Aorta (tissue), 5 donors: ENCODE data around the gene ERP44. TPM values are rescaled to one million over a fixed set of nuclear protein-coding genes. Genes with fewer than 3 reads are reported as not detected.

Source experiments
- ATAC-seq: fragments of 200-7000 bp; cut with Tn5 transposase; one replicate; pipeline ENCODE4 v1.9.1; 2022; ENCODE audit warnings: moderate library complexity; ENCODE audit not compliant: low FRiP score
- DNase-seq, 2 donors: peaks; one replicate each; pipeline ENCODE4 v3.0.0-alpha.2; 2020
- H3K27ac ChIP-seq, 2 donors: one replicate each; pipeline ENCODE4 v1.5.1; 2013; ENCODE audit warnings: low read length in 2 of 2, mild to moderate bottlenecking in 2 of 2, moderate library complexity in 2 of 2, control low read depth in 1 of 2, inconsistent platforms in 1 of 2, low read depth in 1 of 2
- H3K27me3 ChIP-seq, 2 donors: one replicate each; pipeline ENCODE4 v1.6.1; 2013; ENCODE audit warnings: control low read depth in 1 of 2, low read length in 1 of 2, mild to moderate bottlenecking in 1 of 2, moderate library complexity in 1 of 2; ENCODE audit not compliant: insufficient read depth in 2 of 2, control insufficient read depth in 1 of 2
- H3K36me3 ChIP-seq, 2 donors: one replicate each; pipeline ENCODE4 v1.6.1; 2013; ENCODE audit warnings: control low read depth in 1 of 2, low read length in 1 of 2, mild to moderate bottlenecking in 1 of 2; ENCODE audit not compliant: insufficient read depth in 2 of 2, control insufficient read depth in 1 of 2
- H3K4me1 ChIP-seq, 2 donors: one replicate each; pipeline ENCODE4 v1.6.1; 2013; ENCODE audit warnings: low read length in 2 of 2, control low read depth in 1 of 2, mild to moderate bottlenecking in 1 of 2, moderate library complexity in 1 of 2; ENCODE audit not compliant: insufficient read depth in 2 of 2, control insufficient read depth in 1 of 2
- H3K4me3 ChIP-seq, 2 donors: one replicate each; pipeline ENCODE4 v1.5.1; 2013; ENCODE audit warnings: low read length in 2 of 2, control low read depth in 1 of 2, mild to moderate bottlenecking in 1 of 2
- H3K9me3 ChIP-seq: one replicate; pipeline ENCODE4 v1.6.1; 2013; ENCODE audit warnings: mild to moderate bottlenecking, low read length; ENCODE audit not compliant: control insufficient read depth
- WGBS, 2 donors: extraction: QIAGEN DNeasy Blood & Tissue Kit; methylation state at CpG; one replicate each; pipeline ENCODE4 v1.1.7; 2013; 5-methylcytosine and 5-hydroxymethylcytosine counted together
- intact Hi-C, 2 donors: fragments of 100-400 bp; cut with DNase I; formaldehyde crosslinking; loops; one replicate each; pipeline versions ENCODE4 v1.14.2 to v1.15.0; 2022
- polyA plus RNA-seq, 2 donors: library from polyadenylated mRNA; stranded (reverse); fragments of 200-250 nt; gene quantifications; one replicate each; pipeline ENCODE4 v1.2.3, GENCODE V29; 2013
- total RNA-seq, 2 donors: library from RNA; stranded (reverse); fragmentation: NEBNext Ultra II Directional; extraction: Animal tissue kit (Norgen Biotek cat#: 25700); gene quantifications; one replicate each; pipeline ENCODE4 v1.2.1, GENCODE V29; 2021
- donor health status: healthy with polysubstance abuse.
- donor health status: Bipolar disorder and iron deficiency.
- donor health status: DM: no; HTN: no; CAD: no.
- donor health status: DM: no; HTN: no; CAD: no.
- donor health status: DM: yes; HTN: yes; CAD: no.

Gene ERP44
- total and polyA plus RNA-seq, 4 donors, result 10.5 to 19.1 (median 16.8) TPM

DNA sequence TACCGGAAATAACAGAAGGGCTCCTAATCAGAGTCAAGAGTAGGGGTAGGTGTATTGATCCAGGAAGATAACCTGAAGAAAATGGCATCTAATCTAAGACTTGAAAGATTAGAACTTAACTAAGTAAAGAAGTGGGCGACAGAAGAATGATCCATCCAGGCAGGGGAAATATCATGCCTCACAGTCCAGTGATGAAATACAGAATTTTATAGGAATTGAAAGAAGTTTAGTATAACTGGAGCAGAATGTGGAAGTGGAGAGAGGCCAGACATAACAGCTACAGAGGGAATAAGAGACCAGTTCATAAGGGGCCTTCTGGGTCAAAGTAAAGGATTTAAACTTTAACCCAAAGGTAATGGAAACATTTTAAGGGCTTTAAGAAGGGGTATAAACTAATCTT lies 42.2 kb downstream of the ERP44 start:
- peaks cover 0 to 2% of the 10 kb centered on the region in 2 donors for H3K4me1 ChIP-seq
- WGBS, 2 donors, result 94 to 95% methylated on average over 2 of the region's 2 CpGs
- intact Hi-C loops, result no loop called here
- H3K4me3 ChIP-seq, result no peak overlapping the region
- DNase-seq (no peak), ATAC-seq (no peak)
- no peaks in the 10 kb centered on the region for H3K27me3 ChIP-seq
- H3K9me3 ChIP-seq, result no peaks in the 10 kb centered on the region
- H3K27ac ChIP-seq, result no peak overlapping the region
- H3K36me3 ChIP-seq, result no peaks in the 10 kb centered on the region

DNA sequence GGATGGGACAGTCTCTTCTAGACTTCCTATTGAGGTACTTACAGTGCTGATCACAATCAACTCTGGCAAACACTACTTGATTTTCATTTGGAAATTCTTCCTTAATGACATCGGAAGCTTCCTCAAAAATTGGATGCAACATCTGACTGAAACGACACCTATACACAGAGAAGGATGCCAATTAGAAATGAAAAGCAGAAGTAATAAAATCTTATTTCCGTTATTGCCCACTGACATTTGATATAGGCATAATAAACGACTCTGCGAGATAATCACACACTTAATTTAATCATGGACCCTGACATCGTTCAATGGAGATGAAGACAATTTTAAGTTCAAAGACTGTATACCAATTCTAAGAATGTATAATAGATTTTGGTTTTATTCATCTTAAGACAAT lies 46.4 kb downstream of the ERP44 start:
- WGBS, 2 donors, result 89% methylated on average over 6 of the region's 6 CpGs
- no peaks in the 10 kb centered on the region for H3K27me3 ChIP-seq
- H3K4me3 ChIP-seq, result no peak overlapping the region
- intact Hi-C loops, result no loop called here
- ATAC-seq, result no peak
- H3K27ac ChIP-seq, result no peak overlapping the region
- no peaks in the 10 kb centered on the region for H3K36me3 ChIP-seq
- no peak for DNase-seq
- no peaks in the 10 kb centered on the region for H3K9me3 ChIP-seq
- H3K4me1 ChIP-seq, result peaks cover 0 to 2% of the 10 kb centered on the region in 2 donors

DNA sequence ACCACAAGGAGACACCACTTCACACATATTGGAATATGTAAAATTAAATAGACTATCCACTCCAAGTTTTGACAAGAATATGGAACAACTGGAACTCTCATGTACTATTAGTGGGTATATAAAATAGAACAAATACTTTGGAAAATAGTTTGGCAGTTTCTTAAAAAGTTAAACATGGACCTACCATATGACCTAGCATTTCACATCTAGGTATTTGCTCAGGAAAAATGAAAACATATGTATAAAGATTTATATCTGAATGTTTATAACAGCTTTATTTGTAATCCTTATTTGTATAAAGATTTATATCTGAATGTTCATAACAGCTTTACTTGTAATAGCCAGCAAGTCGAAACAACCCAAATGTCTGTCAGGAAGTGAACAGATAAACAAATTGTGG lies 49.2 kb downstream of the ERP44 start:
- ATAC-seq (no peak), DNase-seq (no peak)
- WGBS, 2 donors, result 96 to 97% methylated on average over 1 of the region's 1 CpG
- Histone ChIP-seq H3K36me3 (no peaks in the 10 kb centered on the region), H3K27me3 (no peaks in the 10 kb centered on the region), H3K4me3 (no peak overlapping the region), H3K4me1 (peaks cover 0 to 2% of the 10 kb centered on the region in 2 donors), H3K27ac (no peak overlapping the region), H3K9me3 (no peaks in the 10 kb centered on the region)
- intact Hi-C loops, result loop anchor here in 1 of 2 donors (5.0 kb wide), 1 partner anchor 553 kb away; no protein-coding TSS in a partner anchor

DNA sequence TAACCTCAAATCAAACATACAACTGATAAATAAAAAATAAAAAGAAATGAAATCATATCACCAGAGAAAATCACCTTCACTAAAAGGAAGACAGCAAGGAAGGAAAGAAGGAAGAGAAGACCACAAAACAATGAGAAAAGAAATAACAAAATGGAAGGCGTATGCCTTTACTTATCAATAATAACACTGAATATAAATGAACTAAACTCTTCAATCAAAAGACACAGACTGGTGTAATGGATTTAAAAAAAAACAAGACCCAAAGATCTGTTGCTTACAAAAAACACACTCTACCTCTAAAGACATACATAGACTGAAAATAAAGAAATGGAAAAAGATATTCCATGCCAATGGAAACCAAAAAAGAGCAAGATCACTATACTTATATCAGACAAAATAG lies 60.3 kb downstream of the ERP44 start:
- WGBS, 2 donors, result 95 to 98% methylated on average over 1 of the region's 1 CpG

DNA sequence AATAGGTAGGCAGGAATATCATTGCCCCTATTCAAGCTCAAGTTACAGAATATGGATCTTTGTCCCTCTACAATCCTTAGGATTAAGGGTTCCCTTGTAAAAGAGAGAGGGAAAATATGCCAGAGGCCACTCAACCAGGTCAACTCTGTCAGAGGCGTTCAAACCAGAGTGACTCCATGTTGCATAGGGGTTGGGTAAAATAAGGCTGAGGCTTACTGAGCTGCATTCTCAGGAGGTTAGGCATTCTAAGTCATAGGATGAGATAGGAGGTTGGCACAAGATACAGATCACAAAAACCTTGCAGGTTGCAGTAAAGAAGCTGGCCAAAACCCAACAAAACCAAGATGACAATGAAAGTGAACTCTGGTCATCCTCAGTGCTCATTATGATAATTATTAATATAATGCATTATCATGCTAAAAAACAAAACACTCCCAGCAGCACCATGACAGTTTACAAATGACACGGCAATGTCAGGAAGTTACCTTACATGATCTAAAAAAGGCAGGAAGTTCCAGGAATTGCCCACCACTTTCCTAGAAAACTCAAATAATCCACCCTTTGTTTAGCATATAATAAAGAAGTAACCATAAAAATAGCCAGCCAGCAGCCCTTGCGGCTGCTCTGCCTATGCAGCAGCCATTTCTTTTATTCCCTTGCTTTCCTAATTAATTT lies 64.8 kb downstream of the ERP44 start:
- no peak overlapping the region for H3K4me3 ChIP-seq
- no peaks in the 10 kb centered on the region for H3K27me3 ChIP-seq
- H3K36me3 ChIP-seq, result peaks cover 0 to 3% of the 10 kb centered on the region in 2 donors
- intact Hi-C loops, result no loop called here
- no peaks in the 10 kb centered on the region for H3K9me3 ChIP-seq
- H3K27ac ChIP-seq, result no peak overlapping the region
- no peak for DNase-seq
- ATAC-seq, result no peak
- H3K4me1 ChIP-seq, result peaks cover 0 to 2% of the 10 kb centered on the region in 2 donors
- WGBS, 2 donors, result 96 to 100% methylated on average over 3 of the region's 3 CpGs

More for the DNA sequence above, 60.3 kb downstream of the ERP44 start:
- Histone ChIP-seq H3K9me3 (no peaks in the 10 kb centered on the region), H3K4me1 (peaks cover 0 to 2% of the 10 kb centered on the region in 2 donors), H3K36me3 (no peaks in the 10 kb centered on the region), H3K27me3 (no peaks in the 10 kb centered on the region), H3K4me3 (no peak overlapping the region), H3K27ac (no peak overlapping the region)
- ATAC-seq, result no peak
- intact Hi-C loops, result no loop called here
- DNase-seq, result no peak

DNA sequence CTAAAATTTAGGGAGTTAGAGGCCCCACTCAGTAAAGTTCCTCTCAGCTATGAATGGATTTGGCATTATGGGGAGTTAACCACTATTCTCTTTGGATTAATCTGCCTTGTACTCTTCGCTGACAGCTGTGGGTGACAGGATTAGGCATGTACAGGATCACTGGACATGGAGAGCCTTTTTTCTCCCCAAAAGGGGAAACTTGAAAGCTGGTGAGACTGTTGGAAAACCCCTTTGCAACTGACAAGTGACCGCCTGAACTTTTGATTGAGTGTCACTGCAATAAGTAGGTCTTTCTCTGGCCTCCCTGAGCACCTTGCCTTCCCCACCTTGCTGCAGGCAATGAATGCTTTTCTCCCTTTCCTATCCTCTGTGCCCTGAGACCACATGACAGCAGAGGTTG lies 68.3 kb downstream of the ERP44 start:
- DNase-seq, result no peak
- 97 to 100% methylated on average over 2 of the region's 2 CpGs for WGBS, 2 donors
- intact Hi-C loops, result no loop called here
- Histone ChIP-seq H3K9me3 (no peaks in the 10 kb centered on the region), H3K4me1 (no peaks in the 10 kb centered on the region), H3K4me3 (no peak overlapping the region), H3K27ac (no peak overlapping the region), H3K36me3 (peaks cover 3 to 5% of the 10 kb centered on the region in 2 donors), H3K27me3 (no peaks in the 10 kb centered on the region)
- no peak for ATAC-seq

DNA sequence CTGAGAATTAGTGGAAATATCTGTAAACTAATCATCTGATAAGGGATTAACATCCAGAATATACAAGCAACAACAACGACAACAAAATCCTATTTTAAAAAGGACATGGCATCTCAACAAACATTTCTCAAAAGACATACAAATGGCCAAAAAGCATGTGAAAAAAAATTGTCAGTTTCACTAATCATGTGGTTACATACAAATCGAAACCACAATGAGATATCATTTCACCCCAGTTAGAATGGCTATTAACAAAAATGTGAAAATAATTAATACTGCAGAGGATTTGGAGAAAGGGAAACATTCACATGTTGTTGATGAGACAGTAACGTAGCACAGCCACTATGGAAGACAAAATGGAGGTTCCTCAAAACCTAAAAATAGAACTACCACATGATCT lies 69.5 kb downstream of the ERP44 start:
- intact Hi-C loops, result loop anchor here (10.0 kb wide), 2 partner anchors 186 to 296 kb away; no protein-coding TSS in a partner anchor
- Histone ChIP-seq H3K36me3 (peaks cover 3 to 5% of the 10 kb centered on the region in 2 donors), H3K4me1 (no peaks in the 10 kb centered on the region), H3K4me3 (no peak overlapping the region), H3K27me3 (no peaks in the 10 kb centered on the region), H3K27ac (no peak overlapping the region), H3K9me3 (no peaks in the 10 kb centered on the region)
- 84 to 87% methylated on average over 3 of the region's 3 CpGs for WGBS, 2 donors
- DNase-seq (no peak), ATAC-seq (no peak)

DNA sequence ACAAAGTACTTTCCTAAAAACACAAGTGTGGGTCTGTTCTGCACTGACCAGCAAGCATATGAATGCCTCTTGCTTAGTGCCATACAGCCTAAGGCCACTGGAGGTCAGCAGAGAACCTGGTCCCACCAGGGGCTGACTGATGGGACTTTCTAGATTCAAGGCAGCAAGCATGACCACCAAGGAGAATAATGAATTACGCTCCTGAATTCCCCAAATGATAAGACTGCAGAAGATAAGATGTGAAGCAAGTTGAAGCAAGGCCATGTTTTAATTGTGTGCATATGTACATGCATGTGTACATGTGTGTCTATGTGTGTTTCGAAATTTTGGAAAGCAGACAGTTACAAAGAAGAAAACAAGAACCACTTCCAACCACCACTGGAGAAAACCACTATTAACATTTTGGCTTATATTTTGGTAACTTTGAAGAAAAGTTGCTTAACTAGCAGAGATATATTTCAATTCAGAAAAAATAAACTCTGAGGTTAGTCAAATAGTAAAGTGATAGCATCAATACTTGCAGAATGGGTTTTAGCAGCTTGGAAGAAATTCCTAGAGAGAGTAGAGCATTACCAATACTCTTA lies 70.5 kb downstream of the ERP44 start:
- H3K9me3 ChIP-seq, result no peaks in the 10 kb centered on the region
- WGBS, 2 donors, result 48 to 53% methylated on average over 2 of the region's 2 CpGs
- peaks cover 3 to 5% of the 10 kb centered on the region in 2 donors for H3K36me3 ChIP-seq
- intact Hi-C loops, result loop anchor here (10.0 kb wide), 2 partner anchors 187 to 297 kb away; no protein-coding TSS in a partner anchor
- no peak overlapping the region for H3K4me3 ChIP-seq
- H3K27ac ChIP-seq, result no peak overlapping the region
- H3K27me3 ChIP-seq, result no peaks in the 10 kb centered on the region
- ATAC-seq (peak; percentile 92), DNase-seq (peak; percentile 80 to 81)
- H3K4me1 ChIP-seq, result no peaks in the 10 kb centered on the region

DNA sequence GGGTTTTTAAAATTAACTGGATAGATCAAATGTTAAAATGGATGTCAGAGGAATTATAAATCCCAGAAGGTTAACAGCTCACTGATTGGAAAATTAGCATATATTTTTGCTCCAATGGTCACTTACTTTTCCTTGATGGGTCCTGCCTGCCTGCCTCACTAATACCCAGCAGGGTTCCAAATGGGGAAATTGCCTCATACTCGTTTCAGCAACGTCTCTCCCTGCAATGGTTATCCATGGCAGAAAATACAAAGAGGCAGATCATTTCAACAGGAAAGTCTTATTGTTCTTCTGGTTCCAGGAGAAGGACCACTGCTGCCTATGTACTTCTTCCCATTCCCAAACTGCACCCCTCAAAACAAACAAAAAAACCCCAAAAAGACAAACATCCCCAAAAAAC lies 71.3 kb downstream of the ERP44 start:
- DNase-seq (no peak), ATAC-seq (no peak)
- no peaks in the 10 kb centered on the region for H3K4me1 ChIP-seq
- H3K4me3 ChIP-seq, result no peak overlapping the region
- H3K27me3 ChIP-seq, result no peaks in the 10 kb centered on the region
- no peak overlapping the region for H3K27ac ChIP-seq
- no peaks in the 10 kb centered on the region for H3K9me3 ChIP-seq
- H3K36me3 ChIP-seq, result peaks cover 3 to 5% of the 10 kb centered on the region in 2 donors
- intact Hi-C loops, result loop anchor here (10.0 kb wide), 2 partner anchors 187 to 297 kb away; no protein-coding TSS in a partner anchor
- 79 to 85% methylated on average over 2 of the region's 2 CpGs for whole genome bisulfite sequencing, 2 donors
